Suprapubic skin (tissue), 4 donors: Measurements from ENCODE around the gene CLN5.

Experiments
- POLR2A ChIP-seq, 2 donors: fragments of 450-650 bp; IDR thresholded peaks; one replicate each; pipeline ENCODE4 v1.6.1; 2017; ENCODE audit warnings: antibody characterized with exemption in 2 of 2, mild to moderate bottlenecking in 2 of 2, moderate library complexity in 2 of 2
- POLR2AphosphoS5 ChIP-seq, 3 donors: sonication (generic); formaldehyde crosslinking; IDR thresholded peaks; one replicate each; pipeline ENCODE4 v1.6.1; 2017; ENCODE audit warnings: antibody characterized with exemption in 3 of 3

- TF ChIP-seq POLR2A (IDR thresholded peaks at IDR 0.05) (no peak), POLR2AphosphoS5 (IDR thresholded peaks at IDR 0.05) (no peak)
Observed at GRCh38 chr13:77000475-77000874, 8.6 kb downstream of the CLN5 start.
